ENCODE results near the gene CEBPB.

DNA sequence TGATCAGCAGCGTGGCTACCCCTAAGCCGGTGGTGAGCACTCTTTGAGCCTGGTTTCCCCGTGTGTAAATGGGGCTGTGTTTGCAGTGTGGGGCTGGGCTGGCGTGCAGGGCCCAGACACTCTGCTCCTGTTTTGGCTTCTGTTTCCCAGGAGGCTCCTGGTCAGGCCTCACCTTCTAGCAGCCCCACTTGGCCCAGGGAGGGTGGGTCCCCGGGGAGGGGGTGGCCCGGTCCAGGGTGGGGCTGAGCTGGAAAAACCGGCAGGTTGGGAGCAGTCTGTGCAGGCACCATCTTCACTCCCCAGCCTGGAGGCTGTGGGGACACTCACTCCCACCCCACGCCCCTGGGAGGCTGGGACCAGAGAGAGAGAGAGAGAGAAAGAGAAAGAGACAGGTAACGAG lies 25.3 kb downstream of the CEBPB start:
- no peak for TF ChIP-seq POLR2AphosphoS5 (IDR thresholded peaks at IDR 0.05; ENCODE audit: insufficient read depth in 1 of 2, low read depth in 1 of 2)
- TF ChIP-seq, protein P1, sequence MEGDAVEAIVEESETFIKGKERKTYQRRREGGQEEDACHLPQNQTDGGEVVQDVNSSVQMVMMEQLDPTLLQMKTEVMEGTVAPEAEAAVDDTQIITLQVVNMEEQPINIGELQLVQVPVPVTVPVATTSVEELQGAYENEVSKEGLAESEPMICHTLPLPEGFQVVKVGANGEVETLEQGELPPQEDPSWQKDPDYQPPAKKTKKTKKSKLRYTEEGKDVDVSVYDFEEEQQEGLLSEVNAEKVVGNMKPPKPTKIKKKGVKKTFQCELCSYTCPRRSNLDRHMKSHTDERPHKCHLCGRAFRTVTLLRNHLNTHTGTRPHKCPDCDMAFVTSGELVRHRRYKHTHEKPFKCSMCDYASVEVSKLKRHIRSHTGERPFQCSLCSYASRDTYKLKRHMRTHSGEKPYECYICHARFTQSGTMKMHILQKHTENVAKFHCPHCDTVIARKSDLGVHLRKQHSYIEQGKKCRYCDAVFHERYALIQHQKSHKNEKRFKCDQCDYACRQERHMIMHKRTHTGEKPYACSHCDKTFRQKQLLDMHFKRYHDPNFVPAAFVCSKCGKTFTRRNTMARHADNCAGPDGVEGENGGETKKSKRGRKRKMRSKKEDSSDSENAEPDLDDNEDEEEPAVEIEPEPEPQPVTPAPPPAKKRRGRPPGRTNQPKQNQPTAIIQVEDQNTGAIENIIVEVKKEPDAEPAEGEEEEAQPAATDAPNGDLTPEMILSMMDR (IDR thresholded peaks at IDR 0.05): no peak

Data from vagina (tissue), 2 donors.